HG03469 (cell line): ENCODE measurements around the gene CTNNA1.
"Not testable (repeated sequence)": the region's sequence is repeated elsewhere in the genome, so short reads cannot be mapped to it uniquely, and the experiment has no call there.

ENCODE experiments used
- ATAC-seq: cut with Tn5 transposase; IDR thresholded peaks from one replicate; pipeline ENCODE4 v1.9.1; 2021; ENCODE audit warnings: mild to moderate bottlenecking, moderate library complexity, moderate number of reproducible peaks; ENCODE audit not compliant: unreplicated experiment

CTNNA1 gene

DNA sequence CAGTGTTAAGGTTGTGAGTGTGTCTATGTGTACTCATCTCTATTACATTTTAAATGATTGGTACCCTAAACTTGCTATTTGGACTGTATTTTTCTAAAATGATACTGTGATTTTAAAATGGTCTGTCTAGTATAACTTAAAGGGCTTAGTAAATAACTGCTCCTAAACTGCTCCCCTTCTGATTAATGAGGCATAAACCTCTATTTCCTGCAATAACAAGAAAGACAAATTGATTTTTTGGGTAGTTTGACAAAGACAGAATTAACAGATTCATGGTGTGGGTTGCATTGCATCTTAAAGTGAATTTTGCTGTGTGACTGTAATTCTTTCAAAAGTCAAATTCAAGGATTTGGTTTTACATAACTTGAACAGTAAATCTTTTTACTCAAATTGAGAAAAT is 130.0 kb downstream of the CTNNA1 start:
- ATAC-seq: no peak

DNA sequence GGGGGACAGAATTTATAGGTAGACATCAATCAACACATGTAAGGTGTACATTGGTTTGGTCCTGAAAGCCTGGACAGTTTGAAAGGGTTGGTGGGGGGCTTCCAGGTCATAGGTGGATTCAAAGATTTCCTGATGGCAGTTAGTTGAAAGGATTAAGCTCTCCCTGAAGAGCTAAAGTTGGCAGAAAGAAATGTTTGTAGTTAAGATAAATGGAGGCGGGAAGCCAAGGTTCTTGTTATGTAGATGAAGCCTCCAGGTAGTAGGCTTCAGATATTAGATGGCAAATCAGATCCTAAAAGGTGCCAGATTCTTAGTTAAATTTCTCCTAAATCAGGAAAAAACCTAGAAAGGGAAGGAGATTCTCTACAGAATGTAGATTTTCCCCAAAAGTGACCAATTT is 130.9 kb downstream of the CTNNA1 start:
- no peak for ATAC-seq

DNA sequence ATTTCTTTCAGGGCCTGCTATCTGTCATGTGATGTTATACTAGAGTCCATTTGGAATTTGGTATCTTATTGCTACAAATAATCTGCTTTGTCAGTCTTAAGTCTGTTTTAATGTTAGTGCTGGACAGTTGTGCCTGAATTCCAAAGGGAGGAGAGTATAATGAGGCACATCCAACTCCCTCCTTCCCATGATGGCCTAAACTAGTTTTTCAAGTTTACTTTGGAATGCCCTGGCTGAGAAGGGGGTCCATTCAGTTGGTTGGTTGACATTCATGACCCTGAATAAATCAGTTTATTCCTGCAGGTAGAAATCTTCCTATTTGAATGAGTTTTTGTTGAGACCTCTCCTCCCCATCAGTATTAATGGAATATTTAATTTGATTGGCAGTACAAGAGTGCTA is 131.3 kb downstream of the CTNNA1 start:
- no peak for ATAC-seq

DNA sequence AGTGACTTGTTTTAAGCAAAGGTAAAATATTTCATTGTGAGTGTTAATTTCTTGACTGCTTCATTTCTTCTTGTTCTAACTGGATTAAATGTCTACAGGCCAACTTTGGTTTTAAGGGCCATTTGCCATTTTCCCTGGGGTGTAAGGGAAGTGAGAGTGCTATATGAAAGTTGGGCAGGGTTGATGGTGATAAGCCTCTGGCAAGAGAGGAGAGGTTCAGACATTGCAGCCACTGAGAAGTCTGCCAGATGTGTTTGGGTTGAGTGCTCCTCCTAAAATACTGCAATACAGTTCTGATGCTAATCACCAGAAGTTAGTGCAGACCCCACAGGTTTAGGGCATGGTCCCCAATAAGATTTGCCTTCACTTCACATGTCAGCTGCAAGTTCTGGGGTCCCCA is 136.8 kb downstream of the CTNNA1 start:
- no peak for ATAC-seq

DNA sequence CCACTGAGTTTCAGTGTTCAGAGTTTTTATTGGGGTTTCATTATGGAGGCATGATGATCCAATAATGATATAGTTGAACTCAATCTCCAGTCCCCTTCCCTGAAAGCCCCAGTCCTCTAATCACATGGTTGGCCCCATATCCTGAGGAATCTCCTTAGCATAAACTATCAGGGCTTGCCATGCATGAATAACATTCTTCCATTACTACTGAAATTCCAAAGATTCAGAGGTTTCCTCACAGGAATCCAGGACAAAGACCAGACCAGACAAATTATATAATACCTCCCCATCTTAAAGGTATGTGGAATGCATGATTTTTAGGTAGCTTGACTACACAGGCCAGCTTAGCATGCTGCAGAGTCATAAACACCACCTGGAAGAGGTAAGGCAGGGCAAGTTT is 137.4 kb downstream of the CTNNA1 start:
- no peak for ATAC-seq

DNA sequence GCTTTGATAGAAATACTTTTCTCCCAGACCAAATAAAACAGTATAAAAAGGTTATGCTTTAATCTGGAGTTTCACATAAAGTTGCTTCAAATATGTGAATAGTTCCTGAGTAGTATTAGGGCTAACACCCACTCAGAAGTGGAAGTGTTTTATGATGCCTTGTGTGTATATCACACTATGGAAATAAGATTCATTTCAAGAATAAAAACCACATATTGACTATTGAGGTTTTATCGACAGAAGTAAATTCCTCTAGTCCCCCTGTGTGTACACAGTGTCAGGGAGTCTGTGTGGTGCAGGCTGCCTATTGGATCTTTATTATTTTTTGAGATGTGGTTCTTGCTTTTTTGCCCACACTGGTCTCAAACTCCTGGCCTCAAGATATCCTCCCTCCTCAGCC is 142.7 kb downstream of the CTNNA1 start:
- ATAC-seq: no peak

DNA sequence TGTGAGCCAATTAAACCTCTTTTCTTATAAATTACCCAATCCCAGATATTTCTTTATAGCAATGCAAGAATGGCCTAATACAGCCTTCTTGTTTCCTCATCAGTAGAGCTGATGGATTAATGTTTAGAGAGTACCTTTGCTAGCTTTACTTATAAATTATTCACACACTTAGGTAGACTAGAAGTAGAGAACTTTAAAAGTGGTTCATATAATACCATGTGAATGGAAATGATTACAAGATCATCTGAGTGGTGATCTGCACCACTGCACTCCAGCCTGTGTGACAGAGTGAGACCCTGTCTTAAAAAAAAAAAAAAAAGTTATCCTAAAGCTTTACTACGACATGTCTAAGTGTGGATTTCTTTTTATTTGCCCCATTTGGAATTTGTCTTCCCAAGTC is 145.1 kb downstream of the CTNNA1 start:
- no peak for ATAC-seq

DNA sequence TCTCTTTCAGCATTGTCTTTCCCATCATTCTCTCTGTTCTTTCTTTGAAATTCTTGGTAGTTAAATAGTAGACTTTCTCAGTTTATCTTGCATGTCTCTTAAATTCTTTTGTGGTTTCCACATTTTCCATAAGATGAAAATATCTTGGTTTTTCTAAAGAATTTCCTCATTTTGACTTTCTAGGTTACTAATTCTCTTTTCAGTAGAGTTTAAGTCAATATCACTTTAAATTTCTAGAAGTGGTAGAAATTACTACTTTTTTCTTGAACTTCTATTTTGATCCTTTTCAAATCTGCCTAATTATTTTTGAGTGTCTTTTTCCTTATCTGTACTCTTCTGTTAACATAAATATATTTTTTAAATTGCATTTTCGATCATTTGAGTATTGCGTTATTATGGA is 145.5 kb downstream of the CTNNA1 start:
- ATAC-seq: no peak

DNA sequence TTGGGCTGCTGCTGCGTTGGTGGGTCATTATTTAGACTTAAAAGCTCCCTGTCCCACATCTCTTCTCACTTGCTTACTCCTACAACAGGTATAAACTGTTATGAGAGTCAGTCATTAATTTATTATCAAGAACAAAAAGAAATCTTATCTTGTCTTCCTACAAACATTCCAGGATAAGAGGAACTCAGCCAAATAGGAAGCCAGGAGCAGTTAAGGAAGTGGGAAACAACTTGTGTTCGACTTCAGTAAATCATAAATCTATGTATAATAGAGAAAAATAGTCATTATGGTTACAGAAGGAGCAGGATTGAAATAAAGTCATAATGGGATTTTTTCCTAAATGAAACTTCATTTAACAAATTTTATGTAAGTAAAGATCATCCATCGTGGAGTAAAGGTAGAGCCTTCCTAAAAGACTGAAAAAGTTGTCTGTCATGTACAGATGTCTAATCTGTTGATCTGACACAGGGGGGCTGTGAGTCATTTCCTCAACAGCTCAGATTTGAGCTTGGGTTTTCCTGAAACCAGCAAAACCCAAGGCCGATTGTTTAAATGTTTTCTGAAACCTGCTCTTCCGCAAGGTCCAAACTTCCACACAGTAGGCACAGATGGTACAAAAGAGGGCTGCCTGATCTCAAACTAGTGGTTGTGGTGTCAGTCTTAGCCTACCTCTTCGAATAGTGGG is 147.2 kb downstream of the CTNNA1 start:
- no peak for ATAC-seq

DNA sequence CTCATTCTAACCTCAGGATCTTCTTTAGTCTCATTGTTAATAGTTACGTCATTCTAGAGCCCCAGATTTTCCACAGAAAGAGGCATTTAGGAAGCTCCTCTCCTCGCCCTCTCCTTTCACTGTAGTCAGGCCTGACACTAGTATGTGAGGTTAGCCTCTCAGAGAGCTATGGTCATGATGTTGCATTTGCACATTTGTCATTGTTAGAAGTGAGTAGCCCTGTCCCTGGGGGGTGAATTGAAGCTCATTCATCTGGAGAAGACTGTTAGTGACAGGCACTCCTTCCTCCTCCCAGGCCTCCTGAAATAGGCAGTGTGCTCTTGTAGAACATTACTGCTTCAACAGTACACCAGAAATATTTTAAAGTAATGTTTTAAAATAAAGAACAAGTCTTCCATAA is 148.5 kb downstream of the CTNNA1 start:
- ATAC-seq: no peak

DNA sequence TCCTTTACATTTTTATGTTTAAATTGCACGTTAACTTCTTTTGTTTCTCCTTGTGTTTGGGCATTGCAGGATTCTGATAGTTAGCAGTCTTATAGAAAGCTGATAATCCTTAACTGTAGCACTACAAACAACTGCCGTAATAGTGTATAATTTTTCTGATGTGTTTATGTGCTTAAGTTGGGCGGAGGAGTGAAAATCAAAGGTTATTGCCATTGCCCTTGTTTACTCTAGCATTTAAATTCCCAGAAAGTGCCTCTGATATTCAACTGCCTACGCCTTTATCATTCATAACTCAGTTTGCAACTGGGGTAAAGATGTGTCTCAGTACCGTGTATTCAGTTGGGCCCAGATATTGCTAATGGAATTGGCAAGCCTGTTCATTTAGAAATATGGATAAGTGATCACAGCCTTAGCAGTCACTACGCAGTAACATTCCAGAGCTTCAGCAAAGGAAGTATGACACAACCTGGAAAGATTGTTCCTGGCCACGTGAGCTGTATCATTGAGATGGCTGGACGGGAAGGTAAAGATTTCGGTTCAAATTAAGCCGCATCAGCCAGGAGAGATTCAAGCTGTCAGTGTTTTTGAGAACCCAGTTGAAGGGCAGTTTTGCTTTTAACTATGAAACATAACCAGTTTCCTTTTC is 150.0 kb downstream of the CTNNA1 start:
- no peak for ATAC-seq

DNA sequence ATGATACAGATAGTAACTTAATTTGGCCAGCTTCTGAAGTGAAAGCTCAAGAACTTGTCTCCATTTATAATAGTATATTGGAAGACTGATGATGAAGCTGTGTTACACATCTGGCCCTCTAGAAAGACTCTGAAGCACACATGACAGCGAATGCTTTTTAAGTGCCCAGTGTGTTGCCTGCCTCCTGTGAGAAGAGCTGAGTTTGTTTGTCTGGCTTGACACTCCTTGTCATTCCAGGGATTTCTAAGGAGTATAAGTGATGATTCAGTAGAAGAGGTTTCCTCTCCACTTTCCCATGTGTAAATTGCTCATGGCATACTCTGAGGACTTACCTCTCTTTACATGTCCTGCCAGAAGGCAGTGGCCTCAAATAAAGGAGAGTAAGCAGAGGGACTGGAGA is 152.3 kb downstream of the CTNNA1 start:
- ATAC-seq: no peak

DNA sequence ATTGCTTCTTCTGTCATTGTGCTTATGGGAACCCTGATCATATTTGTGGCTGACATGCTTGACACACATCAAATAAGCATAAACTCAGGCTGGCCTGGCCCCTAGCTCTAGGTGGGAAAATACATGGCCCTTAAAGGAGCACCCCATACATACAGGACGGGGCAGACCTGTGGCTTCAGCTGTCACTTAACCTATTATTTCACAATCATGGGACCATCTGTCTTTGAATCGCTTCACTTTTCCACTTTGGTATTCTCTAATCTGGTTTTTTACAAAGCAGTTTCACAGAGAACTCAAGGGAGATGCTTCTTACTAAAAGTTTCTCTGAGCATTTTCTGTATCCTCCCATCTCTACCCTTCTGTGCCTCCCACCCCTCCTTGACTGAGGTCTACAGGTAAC is 156.5 kb downstream of the CTNNA1 start:
- no peak for ATAC-seq

DNA sequence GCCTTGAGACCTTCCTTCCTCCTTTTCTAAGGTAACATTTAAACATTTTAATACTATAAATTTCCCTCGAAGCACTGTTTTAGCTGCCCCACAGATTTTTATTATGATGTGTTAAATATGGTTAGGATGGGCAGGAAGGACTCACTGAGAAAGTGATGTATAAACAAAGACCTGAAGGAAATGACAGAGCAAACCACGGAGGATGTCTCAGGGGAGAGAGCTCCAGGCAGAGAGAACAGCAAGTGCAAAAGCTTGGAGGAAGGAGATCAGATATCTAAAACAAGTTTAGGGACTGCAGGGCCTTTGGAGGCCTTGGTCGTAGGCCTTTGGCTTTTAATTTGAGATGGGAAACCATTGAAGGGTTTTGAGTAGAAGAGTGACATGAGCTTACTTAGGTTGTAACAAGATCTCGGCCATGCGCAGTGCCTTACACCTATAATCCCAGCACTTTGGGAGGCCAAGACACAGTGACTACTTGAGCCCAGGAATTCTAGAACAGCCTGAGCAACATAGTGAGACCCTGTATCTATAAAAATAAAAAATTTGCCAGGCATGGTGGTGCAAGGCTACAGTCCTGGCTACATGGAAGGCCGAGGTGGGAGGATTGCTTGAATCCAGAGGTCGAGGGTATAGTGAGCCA is 157.4 kb downstream of the CTNNA1 start:
- ATAC-seq: no peak

DNA sequence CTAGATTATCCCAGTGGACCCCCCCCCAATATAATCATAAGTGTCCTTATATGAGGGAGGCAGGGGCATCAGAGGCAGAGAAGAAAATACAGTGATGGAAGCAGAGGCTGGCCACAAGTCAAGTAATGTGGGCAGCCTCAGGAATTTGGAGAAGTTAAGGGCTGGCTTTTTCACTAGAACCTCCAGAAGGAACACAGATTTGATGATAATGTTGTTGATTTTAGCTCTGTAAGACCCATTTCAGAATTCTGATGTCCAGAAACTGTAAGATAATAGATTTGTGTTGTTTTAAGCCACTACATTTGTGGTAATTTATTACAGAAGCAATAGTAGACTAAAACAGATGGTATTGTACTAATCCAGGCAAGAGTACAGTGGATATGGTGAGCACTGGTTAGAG is 158.2 kb downstream of the CTNNA1 start:
- ATAC-seq: no peak

DNA sequence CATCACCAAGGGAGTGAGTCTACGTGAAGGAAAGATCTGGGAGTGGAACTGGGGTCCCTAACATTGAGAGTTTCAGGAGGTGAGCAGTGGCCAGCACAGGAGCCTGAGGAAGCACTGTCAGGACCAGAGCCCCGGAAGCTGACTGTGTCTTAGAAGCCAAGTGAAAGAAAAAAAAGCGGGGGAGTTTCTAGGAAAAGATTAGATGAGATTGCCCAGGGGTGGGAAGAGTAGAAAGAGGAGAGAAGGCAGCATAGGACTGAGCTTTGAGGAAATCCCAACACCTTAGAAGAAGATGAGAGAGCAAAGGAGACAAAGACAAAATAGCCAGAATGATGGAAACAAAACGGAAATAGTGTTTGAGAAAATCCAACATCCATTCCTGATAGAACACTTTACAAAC is 158.9 kb downstream of the CTNNA1 start:
- ATAC-seq: no peak

DNA sequence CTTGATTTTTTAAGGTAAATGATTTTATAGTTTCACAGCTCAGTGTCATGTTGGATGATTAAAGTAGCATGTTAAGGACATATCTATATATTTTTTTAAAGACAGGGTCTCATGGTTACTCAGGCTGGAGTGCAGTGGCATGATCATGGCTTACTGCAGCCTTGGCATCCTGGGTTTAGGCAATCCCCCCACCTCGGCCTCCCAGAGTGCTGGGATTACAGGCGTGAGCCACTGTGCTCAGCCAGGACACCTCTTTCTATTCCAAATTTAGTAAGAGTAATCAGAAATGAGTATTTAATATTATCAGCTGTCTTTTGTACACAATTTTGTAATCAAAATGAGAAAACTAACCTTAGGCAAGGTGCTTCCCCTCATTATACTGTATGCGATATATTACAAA is 160.5 kb downstream of the CTNNA1 start:
- ATAC-seq: no peak

DNA sequence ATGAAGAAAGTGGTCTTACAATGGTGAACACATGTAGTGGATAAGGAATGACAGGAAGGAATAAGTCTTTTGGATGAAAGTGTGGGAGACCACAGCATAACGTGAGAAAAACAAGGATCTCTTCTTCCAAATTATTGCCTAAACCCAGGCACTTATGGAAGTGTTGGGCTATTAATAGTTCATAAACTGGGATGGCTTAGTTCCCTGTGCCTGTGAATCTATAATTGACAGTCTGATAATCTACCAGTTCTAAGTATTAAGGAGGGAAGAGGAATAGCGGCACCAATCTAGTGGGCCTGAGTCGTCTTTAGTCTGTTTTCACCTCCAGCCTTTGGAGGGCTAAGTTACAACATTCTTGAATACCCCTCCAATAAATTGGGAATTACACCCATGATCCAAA is 161.1 kb downstream of the CTNNA1 start:
- ATAC-seq: no peak

DNA sequence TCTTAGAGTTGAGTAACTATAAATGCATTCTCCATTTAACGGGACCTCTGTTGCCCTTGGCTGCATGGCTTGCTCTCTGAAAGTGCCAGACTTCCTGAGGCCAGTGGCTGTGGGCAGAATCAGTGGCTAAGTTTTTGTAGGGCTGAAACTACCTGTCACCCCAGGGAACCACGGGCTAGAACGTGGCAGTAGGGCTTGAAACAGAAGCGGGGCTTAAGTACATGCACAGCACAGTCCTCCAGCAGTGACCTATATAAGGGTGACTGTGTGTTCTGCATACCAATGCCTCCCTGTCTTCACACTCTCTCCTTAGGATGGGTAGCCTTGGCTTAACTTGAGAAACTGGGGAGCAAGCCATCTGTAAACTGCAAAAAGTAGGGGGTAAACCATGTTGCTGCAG is 165.5 kb downstream of the CTNNA1 start:
- no peak for ATAC-seq

DNA sequence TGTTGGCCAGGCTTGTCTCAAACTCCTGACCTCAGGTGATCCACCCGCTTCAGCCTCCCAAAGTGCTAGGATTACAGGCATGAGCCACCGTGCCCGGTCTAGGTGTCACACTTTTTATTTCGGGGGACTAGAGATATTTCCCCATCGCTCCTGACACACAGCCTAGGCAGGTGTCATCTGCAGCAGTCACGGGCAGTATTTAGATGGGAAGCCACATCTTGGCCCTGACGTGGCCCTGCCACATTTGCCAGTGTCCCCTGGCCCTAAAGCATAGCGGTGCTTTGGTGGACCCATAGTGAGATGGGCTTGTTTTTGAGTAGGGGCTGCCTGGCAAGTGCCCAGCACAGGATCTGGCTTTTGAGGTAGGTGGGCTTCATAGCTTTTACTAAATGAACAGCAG is 167.0 kb downstream of the CTNNA1 start:
- no peak for ATAC-seq

DNA sequence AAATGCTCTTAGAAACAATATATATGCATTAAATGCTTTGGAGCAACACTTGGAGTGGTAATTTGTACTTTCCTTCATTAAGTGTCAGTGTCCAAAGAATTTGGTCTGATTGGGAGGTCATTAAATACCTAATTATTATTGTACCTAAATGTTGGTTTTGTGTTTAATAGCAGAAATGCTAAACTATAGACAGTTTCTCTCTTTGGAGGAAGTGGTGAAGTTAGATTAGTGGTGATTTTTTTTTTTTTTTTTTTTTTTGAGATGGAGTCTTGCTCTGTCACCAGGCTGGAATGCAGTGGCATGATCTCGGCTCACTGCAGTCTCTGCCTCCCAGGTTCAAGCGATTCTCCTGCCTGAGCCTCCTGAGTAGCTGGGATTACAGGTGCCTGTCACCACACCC is 168.1 kb downstream of the CTNNA1 start:
- ATAC-seq: not testable (repeated sequence)

DNA sequence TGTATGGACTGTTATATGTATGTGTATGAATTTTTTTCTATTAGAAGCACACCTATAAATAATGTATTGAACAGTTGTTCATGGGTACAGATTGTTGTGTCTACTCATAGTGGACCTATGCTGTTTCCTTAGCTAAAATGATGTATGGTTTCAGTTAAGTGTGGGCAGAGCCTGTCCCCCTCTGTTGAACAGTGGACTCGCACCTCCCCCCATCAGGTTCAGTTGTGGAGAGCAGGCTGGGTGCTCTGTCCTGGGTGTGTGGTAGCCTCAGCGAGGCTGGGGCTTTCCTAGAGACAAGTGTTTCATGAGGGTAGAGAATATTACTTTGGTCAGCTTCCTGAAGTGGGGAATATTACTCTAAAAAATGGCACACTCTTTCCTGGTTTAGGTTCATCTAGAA is 169.3 kb downstream of the CTNNA1 start:
- no peak for ATAC-seq
